Measurements from ENCODE around the gene TMPRSS13.

DNA sequence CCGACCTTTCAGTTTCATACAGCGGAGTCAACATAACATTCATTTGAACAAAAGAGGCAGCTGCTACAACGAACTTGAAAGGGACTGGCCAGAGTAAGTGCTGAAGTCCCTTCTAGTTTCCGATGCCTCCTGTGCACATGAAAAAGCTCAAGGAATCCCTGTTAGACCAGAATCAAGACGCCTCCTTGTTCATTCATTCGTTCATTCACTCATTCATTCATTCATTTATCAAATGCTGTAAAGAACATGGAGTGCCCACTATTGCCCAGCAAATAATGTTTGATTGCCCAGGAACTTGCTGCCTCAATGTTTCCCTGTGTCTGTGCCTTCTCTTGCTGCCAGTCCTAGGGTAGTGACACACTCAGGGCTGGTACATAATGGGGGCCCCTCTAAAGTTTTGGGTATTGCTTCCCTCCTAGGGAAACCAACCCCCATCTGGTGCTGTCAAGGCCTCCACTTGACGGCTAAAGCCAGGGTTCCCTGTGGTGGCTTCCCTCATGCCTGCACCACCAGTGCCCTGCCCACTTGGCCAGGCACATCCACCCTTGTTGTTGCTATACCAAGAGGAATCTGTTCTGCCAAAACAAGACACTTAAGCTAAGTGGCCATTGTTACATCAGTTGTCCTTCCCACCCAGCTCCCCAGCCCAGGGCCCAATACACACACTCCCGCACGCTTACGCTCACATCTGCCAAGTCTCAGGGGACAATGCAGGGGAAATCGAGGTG lies 3.8 kb downstream of the TMPRSS13 start:
- TF ChIP-seq POLR2AphosphoS5 (IDR thresholded peaks at IDR 0.05; ENCODE audit: low read depth, low read length): no peak
- no peak for TF ChIP-seq SIN3A (IDR thresholded peaks at IDR 0.05; ENCODE audit: borderline replicate concordance, insufficient read depth, low read length)
- no peak for TF ChIP-seq TAF1 (IDR thresholded peaks at IDR 0.05; ENCODE audit: borderline replicate concordance, insufficient read depth, low read length)
- no peak for TF ChIP-seq FOXP2 (optimal IDR thresholded peaks at IDR 0.05; ENCODE audit: borderline replicate concordance, extremely low read depth, extremely low read length, insufficient read depth)

Measured in PFSK-1 (cell line).